ENCODE results near the gene UNC13A.

- TF ChIP-seq, protein P1, sequence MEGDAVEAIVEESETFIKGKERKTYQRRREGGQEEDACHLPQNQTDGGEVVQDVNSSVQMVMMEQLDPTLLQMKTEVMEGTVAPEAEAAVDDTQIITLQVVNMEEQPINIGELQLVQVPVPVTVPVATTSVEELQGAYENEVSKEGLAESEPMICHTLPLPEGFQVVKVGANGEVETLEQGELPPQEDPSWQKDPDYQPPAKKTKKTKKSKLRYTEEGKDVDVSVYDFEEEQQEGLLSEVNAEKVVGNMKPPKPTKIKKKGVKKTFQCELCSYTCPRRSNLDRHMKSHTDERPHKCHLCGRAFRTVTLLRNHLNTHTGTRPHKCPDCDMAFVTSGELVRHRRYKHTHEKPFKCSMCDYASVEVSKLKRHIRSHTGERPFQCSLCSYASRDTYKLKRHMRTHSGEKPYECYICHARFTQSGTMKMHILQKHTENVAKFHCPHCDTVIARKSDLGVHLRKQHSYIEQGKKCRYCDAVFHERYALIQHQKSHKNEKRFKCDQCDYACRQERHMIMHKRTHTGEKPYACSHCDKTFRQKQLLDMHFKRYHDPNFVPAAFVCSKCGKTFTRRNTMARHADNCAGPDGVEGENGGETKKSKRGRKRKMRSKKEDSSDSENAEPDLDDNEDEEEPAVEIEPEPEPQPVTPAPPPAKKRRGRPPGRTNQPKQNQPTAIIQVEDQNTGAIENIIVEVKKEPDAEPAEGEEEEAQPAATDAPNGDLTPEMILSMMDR (IDR thresholded peaks at IDR 0.05) = no peak
- no peak for TF ChIP-seq POLR2A (IDR thresholded peaks at IDR 0.05)
Measured at GRCh38 chr19:17658240-17658639, 29.9 kb downstream of the UNC13A start.

Measured in heart left ventricle (tissue), 13 donors.